K562 (cell line): ENCODE data around the gene TRMT44.

Experiments used
- BHLHE40 ChIP-seq: IDR thresholded peaks from 2 replicates; pipeline ENCODE4 v1.6.1; 2011; ENCODE audit warnings: low read length, improper control_type of control experiment
- CREB1 ChIP-seq, 2 experiments: sonication (generic) in 1 of 2; formaldehyde crosslinking in 1 of 2; IDR thresholded peaks; 2 replicates each; pipeline versions ENCODE4 v1.6.1 to v1.8.0; 2012 to 2022; ENCODE audit warnings: inconsistent platforms in 1 of 2, mild to moderate bottlenecking in 1 of 2, missing genetic modification reagents in 1 of 2, moderate library complexity in 1 of 2
- MEF2D ChIP-seq: conservative IDR thresholded peaks from 2 replicates; pipeline ENCODE4 v1.6.1; 2016; ENCODE audit warnings: low read depth, missing genetic modification characterization, missing compliant biosample characterization
- POLR2AphosphoS5 ChIP-seq: IDR thresholded peaks from 2 replicates; pipeline ENCODE4 v1.6.1; 2011; ENCODE audit warnings: mild to moderate bottlenecking, low read depth, low read length, moderate library complexity; ENCODE audit not compliant: control insufficient read depth, insufficient read depth
- RAD21 ChIP-seq, 2 experiments: fragments of 250-450 bp in 1 of 2; fragments of 450-650 bp in 1 of 2; sonication (Bioruptor Pico) in 1 of 2; formaldehyde crosslinking in 1 of 2; IDR thresholded peaks in 1 of 2; conservative IDR thresholded peaks in 1 of 2; 2 replicates each; pipeline versions ENCODE4 v1.4.0 to v1.8.0; 2020 to 2022; ENCODE audit warnings: mild to moderate bottlenecking in 2 of 2, moderate library complexity in 1 of 2
- RNF2 ChIP-seq: sonication (generic); IDR thresholded peaks from 2 replicates; pipeline ENCODE4 v1.6.1; 2016

GRCh38 chr4:8400632-8401325 is 39.8 kb upstream of the TRMT44 start:
- TF ChIP-seq RNF2 (no peak), MEF2D (no peak), BHLHE40 (no peak), RAD21 (CRISPR knock-in tag; conservative IDR thresholded peaks at IDR 0.05 in 1 of 2, IDR thresholded peaks at IDR 0.05 in 1 of 2) (peak in 1 of 2 experiments; percentile 29; a peak in 2 of 4 replicates), POLR2AphosphoS5 (no peak), CREB1 (IDR thresholded peaks at IDR 0.05) (no peak), CREB1 (CRISPR knock-in tag; IDR thresholded peaks at IDR 0.05) (no peak)
